Mesenchymal stem cell (in vitro differentiated cells and primary cell): Measurements from ENCODE around the gene KIF26A.

ENCODE experiments used
- DNase-seq: peaks from one replicate; pipeline ENCODE4 v3.0.0-alpha.2; 2013
- H2AFZ ChIP-seq: one replicate; pipeline ENCODE4 v1.6.1; 2013; ENCODE audit warnings: low read depth, mild to moderate bottlenecking, control low read depth, inconsistent platforms, low read length, moderate library complexity
- H2AK5ac ChIP-seq: 2 replicates; pipeline ENCODE4 v1.6.1; 2013; ENCODE audit warnings: low read length, moderate library complexity, mild to moderate bottlenecking, inconsistent platforms; ENCODE audit not compliant: severe bottlenecking
- H2BK120ac ChIP-seq: one replicate; pipeline ENCODE4 v1.6.1; 2013; ENCODE audit warnings: low read depth, mild to moderate bottlenecking, inconsistent platforms, low read length, moderate library complexity
- H2BK12ac ChIP-seq, 2 experiments: one replicate each; pipeline ENCODE4 v1.6.1; 2013; ENCODE audit warnings: inconsistent platforms in 2 of 2, low read length in 2 of 2, mild to moderate bottlenecking in 2 of 2, moderate library complexity in 2 of 2, control low read depth in 1 of 2
- H2BK15ac ChIP-seq: one replicate; pipeline ENCODE4 v1.6.1; 2013; ENCODE audit warnings: mild to moderate bottlenecking, low read depth, inconsistent platforms; ENCODE audit not compliant: poor library complexity, severe bottlenecking
- H2BK5ac ChIP-seq: 2 replicates; pipeline ENCODE4 v1.6.1; 2013; ENCODE audit warnings: low read depth, mild to moderate bottlenecking, low read length, control low read depth, inconsistent platforms; ENCODE audit not compliant: poor library complexity, severe bottlenecking
- H3K14ac ChIP-seq, 2 experiments: one replicate each; pipeline ENCODE4 v1.6.1; 2013; ENCODE audit warnings: inconsistent platforms in 2 of 2, low read length in 2 of 2, control low read depth in 1 of 2, mild to moderate bottlenecking in 1 of 2, moderate library complexity in 1 of 2
- H3K18ac ChIP-seq, 2 experiments: one replicate each; pipeline ENCODE4 v1.6.1; 2013; ENCODE audit warnings: inconsistent platforms in 2 of 2, low read length in 2 of 2, control low read depth in 1 of 2, low read depth in 1 of 2, mild to moderate bottlenecking in 1 of 2
- H3K23ac ChIP-seq, 2 experiments: one replicate each; pipeline ENCODE4 v1.6.1; 2013; ENCODE audit warnings: inconsistent platforms in 2 of 2, low read length in 2 of 2, mild to moderate bottlenecking in 2 of 2, moderate library complexity in 2 of 2, control low read depth in 1 of 2
- H3K27ac ChIP-seq: 2 replicates; pipeline ENCODE4 v1.5.1; 2013; ENCODE audit warnings: mild to moderate bottlenecking, moderate library complexity, low read length, control low read depth, inconsistent platforms; ENCODE audit not compliant: poor library complexity, severe bottlenecking
- H3K27me3 ChIP-seq, 2 experiments: 2 replicates each; pipeline versions ENCODE4 v1.6.1 to v1.7.0; 2013; ENCODE audit warnings: low read length in 2 of 2, mild to moderate bottlenecking in 2 of 2, moderate library complexity in 2 of 2, control low read depth in 1 of 2, inconsistent platforms in 1 of 2; ENCODE audit not compliant: control insufficient read depth in 1 of 2, insufficient read depth in 1 of 2
- H3K36me3 ChIP-seq, 2 experiments: 2 replicates each; pipeline versions ENCODE4 v1.6.1 to v1.7.0; 2013; ENCODE audit warnings: low read length in 2 of 2, control low read depth in 1 of 2, inconsistent platforms in 1 of 2, low read depth in 1 of 2, mild to moderate bottlenecking in 1 of 2; ENCODE audit not compliant: insufficient read depth in 2 of 2, control insufficient read depth in 1 of 2
- H3K4ac ChIP-seq, 2 experiments: one replicate each; pipeline ENCODE4 v1.6.1; 2013; ENCODE audit warnings: inconsistent platforms in 2 of 2, low read length in 2 of 2, mild to moderate bottlenecking in 2 of 2, moderate library complexity in 2 of 2, control low read depth in 1 of 2, low read depth in 1 of 2
- H3K4me1 ChIP-seq: 2 replicates; pipeline ENCODE4 v1.6.1; 2013; ENCODE audit warnings: low read depth, low read length, control low read depth; ENCODE audit not compliant: control insufficient read depth, insufficient read depth
- H3K4me2 ChIP-seq: 2 replicates; pipeline ENCODE4 v1.6.1; 2013; ENCODE audit warnings: low read length, mild to moderate bottlenecking, inconsistent platforms; ENCODE audit not compliant: poor library complexity, severe bottlenecking
- H3K4me3 ChIP-seq, 2 experiments: 2 replicates each; pipeline versions ENCODE4 v1.5.1 to v1.7.0; 2013; ENCODE audit warnings: low read length in 2 of 2, mild to moderate bottlenecking in 2 of 2, control low read depth in 1 of 2, low read depth in 1 of 2; ENCODE audit not compliant: insufficient read depth in 1 of 2
- H3K79me1 ChIP-seq: replicated peaks from 2 replicates; pipeline ENCODE4 v1.6.1; 2013; ENCODE audit warnings: mild to moderate bottlenecking, control low read depth, low read length, inconsistent platforms; ENCODE audit not compliant: poor library complexity, severe bottlenecking
- H3K9ac ChIP-seq: 2 replicates; pipeline ENCODE4 v1.7.0; 2013; ENCODE audit warnings: mild to moderate bottlenecking, low read length, moderate library complexity
- H3K9me3 ChIP-seq: 2 replicates; pipeline ENCODE4 v1.7.0; 2013; ENCODE audit warnings: mild to moderate bottlenecking, low read length; ENCODE audit not compliant: control insufficient read depth
- H4K8ac ChIP-seq: one replicate; pipeline ENCODE4 v1.6.1; 2013; ENCODE audit warnings: inconsistent platforms, mild to moderate bottlenecking, low read length, moderate library complexity
- H4K91ac ChIP-seq: one replicate; pipeline ENCODE4 v1.6.1; 2013; ENCODE audit warnings: mild to moderate bottlenecking, low read length, inconsistent platforms
- WGBS: methylation state at CpG from one replicate; pipeline ENCODE4 v1.1.7; 2013; ENCODE audit warnings: mixed read lengths; 5-methylcytosine and 5-hydroxymethylcytosine counted together
- small RNA-seq: library from polyadenylated mRNA; stranded (forward); fragments of <200 nt; extraction: miRNeasy Mini kit (QIAGEN cat#:217004); gene quantifications from one replicate; pipeline ENCODE3, GENCODE V24; 2013; ENCODE audit warnings: low read depth

KIF26A gene

DNA sequence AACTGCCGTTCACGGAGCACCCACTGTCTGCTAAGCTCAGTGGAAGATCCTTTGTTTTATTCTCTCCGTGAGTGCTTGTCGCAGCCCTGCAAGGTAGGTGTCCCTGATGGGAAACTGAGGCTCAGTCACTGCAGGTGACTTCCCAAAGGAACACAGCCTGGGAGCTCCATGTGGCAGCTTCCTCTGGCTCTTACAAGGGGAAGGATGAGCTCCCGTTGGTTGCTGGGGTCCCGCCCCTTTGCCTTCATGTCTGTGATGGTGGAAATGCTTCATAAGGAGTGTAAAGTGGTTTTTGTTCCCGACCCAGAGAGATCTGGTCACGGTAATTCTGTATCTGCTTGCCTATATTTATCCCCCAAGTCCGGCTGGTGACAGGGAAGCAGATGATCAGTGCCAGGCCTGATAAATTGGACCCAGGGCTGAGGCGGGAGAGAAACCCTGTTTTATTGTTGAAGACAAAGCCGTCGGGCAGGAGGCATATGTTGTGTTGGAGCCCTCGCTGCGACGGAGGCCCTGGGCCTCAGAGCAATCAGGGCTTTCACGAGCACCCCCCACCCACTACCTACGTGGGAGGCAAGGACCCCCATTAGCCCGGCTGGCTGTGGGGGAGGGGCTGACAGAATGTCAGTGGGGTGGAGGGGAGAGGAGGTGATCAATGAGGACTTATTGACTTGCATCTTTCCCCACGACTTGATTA, 91.9 kb downstream of the KIF26A start:
- no peak overlapping the region for H2BK15ac ChIP-seq
- H3K36me3 ChIP-seq: no peaks in the 10 kb centered on the region
- H2BK120ac ChIP-seq: no peak overlapping the region
- H3K4me3 ChIP-seq: no peak overlapping the region
- no peak overlapping the region for H4K91ac ChIP-seq
- peaks cover 13% of the 10 kb centered on the region for H3K9me3 ChIP-seq
- no peak overlapping the region for H3K23ac ChIP-seq
- no peak overlapping the region for H2BK5ac ChIP-seq
- no peak overlapping the region for H3K27ac ChIP-seq
- H3K14ac ChIP-seq: no peak overlapping the region
- H3K27me3 ChIP-seq: no peaks in the 10 kb centered on the region
- no peak overlapping the region for H3K4ac ChIP-seq
- H3K18ac ChIP-seq: no peak overlapping the region
- H3K9ac ChIP-seq: no peak overlapping the region
- 87% methylated on average over 18 of the region's 19 CpGs for WGBS
- DNase-seq: no peak
- no peaks in the 10 kb centered on the region for H3K79me1 ChIP-seq
- no peak overlapping the region for H2AK5ac ChIP-seq
- H3K4me1 ChIP-seq: no peaks in the 10 kb centered on the region
- H2BK12ac ChIP-seq: no peak overlapping the region
- no peak overlapping the region for H4K8ac ChIP-seq
- H2AFZ ChIP-seq: no peak overlapping the region
- H3K4me2 ChIP-seq: no peak overlapping the region

Small RNA genes within 50 kb of the gene (small RNA-seq; reads per million reads assigned to genes)
- gene MIR203A: 0.86 reads per million
